ENCODE data around the gene ATP6AP1.

The ATP6AP1 gene

DNA sequence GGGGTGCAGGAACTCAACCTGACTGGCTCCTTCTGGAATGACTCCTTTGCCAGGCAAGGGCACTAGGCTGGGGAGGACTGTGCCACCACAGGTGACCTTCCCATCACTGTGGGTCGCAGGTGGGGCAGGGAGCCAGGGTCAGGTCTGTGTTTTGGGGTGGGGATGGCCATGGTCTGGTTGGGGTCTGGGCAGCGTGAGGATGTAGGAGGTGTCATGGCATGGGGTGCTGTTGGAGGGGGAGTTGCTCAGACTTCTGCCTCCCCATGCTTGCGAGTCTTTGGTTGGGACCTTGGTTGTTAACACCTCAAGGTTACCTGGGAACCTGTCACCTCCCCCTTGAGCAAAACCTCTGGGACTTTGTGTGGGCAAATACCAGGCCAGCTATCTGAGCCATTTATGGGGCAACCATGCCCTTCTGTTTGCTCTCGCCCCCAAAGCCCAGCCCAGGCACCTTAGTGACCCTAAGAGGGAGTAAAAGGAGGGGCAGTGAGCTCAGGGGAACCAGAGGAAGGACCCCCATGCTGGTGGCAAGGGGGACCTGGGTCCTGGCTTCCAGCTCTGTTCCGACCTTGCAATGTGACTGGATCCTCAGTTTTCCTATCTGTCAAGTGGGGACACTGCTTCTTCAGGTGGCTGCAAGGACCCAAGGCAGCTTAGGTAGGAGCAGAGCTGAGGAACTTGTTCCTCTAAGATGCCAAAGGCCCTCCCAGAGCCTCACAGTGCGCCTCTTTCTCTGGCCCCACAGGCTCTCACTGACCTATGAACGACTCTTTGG is 6.1 kb downstream of the ATP6AP1 start:
- no peak overlapping the region for H3K27ac ChIP-seq
- H3K4me2 ChIP-seq (ENCODE audit: low read length), result no peak overlapping the region
- no peaks in the 10 kb centered on the region for H3K36me3 ChIP-seq (ENCODE audit: control insufficient read depth, insufficient read depth, low read length)
- no peak overlapping the region for H3K9ac ChIP-seq
- peaks cover 6% of the 10 kb centered on the region for H3K79me2 ChIP-seq
- TF ChIP-seq, protein P1, sequence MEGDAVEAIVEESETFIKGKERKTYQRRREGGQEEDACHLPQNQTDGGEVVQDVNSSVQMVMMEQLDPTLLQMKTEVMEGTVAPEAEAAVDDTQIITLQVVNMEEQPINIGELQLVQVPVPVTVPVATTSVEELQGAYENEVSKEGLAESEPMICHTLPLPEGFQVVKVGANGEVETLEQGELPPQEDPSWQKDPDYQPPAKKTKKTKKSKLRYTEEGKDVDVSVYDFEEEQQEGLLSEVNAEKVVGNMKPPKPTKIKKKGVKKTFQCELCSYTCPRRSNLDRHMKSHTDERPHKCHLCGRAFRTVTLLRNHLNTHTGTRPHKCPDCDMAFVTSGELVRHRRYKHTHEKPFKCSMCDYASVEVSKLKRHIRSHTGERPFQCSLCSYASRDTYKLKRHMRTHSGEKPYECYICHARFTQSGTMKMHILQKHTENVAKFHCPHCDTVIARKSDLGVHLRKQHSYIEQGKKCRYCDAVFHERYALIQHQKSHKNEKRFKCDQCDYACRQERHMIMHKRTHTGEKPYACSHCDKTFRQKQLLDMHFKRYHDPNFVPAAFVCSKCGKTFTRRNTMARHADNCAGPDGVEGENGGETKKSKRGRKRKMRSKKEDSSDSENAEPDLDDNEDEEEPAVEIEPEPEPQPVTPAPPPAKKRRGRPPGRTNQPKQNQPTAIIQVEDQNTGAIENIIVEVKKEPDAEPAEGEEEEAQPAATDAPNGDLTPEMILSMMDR (IDR thresholded peaks at IDR 0.05), result no peak
- H3K9me3 ChIP-seq (ENCODE audit: control insufficient read depth, low read length), result no peaks in the 10 kb centered on the region
- H3K4me3 ChIP-seq (ENCODE audit: low read depth, low read length), result no peak overlapping the region
- no peaks in the 10 kb centered on the region for H3K27me3 ChIP-seq (ENCODE audit: control insufficient read depth, insufficient read depth, low read length)
- no peak overlapping the region for H2AFZ ChIP-seq
- H3K4me1 ChIP-seq, result peaks cover 4% of the 10 kb centered on the region

DNA sequence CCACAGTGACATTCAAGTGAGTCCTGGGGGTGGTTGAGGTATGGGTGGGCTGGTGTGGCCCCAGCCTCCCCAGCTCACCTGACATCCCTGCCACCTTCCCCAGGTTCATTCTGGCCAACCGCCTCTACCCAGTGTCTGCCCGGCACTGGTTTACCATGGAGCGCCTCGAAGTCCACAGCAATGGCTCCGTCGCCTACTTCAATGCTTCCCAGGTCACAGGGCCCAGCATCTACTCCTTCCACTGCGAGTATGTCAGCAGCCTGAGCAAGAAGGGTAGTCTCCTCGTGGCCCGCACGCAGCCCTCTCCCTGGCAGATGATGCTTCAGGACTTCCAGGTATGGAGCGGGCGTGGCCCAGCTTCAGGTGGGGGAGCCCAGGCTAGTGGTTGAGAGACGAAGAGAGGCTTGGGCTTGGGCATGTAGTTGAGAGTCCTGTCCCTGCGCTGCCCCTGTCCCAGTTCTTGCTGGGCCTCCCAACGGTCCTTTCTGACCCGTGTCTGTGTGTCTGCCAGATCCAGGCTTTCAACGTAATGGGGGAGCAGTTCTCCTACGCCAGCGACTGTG is 6.8 kb downstream of the ATP6AP1 start:
- Histone ChIP-seq H3K27me3 (ENCODE audit: control insufficient read depth, insufficient read depth, low read length) (no peaks in the 10 kb centered on the region), H3K4me3 (ENCODE audit: low read depth, low read length) (no peak overlapping the region), H3K79me2 (peaks cover 6% of the 10 kb centered on the region), H2AFZ (no peak overlapping the region), H3K9me3 (ENCODE audit: control insufficient read depth, low read length) (no peaks in the 10 kb centered on the region), H3K9ac (no peak overlapping the region), H3K4me2 (ENCODE audit: low read length) (no peak overlapping the region), H3K36me3 (ENCODE audit: control insufficient read depth, insufficient read depth, low read length) (no peaks in the 10 kb centered on the region), H3K4me1 (peaks cover 4% of the 10 kb centered on the region), H3K27ac (no peak overlapping the region)
- TF ChIP-seq, protein P1 (IDR thresholded peaks at IDR 0.05), result no peak

DNA sequence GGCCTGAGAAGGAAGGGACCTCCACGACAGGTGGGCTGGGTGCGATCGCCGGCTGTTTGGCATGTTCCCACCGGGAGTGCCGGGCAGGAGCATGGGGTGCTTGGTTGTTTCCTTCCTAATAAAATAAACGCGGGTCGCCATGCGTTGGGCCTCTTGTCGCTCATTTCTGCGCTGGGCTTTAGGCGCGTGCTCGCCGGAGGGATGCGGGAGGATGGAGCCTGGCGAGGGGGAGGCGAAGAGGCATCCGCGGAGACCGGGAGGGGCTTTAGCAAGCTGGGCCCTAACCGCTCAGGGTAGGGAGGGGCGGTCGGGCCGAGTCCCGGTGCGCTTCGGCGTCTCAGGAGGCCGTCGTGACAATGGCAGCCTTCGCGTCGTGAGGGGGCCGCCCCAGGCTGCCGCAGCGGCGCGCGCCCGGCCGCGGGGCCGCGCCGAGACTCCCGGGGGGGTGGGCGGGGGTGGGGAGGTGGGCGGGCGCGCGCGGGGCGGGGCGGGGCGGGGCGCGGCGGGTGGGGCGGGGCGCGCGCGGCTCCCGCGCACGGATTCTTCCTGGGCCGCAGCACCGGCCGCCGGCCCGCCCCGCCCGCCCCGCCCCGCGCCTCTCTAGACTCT is 8.0 kb downstream of the ATP6AP1 start:
- H3K4me1 ChIP-seq, result no peaks in the 10 kb centered on the region
- no peak overlapping the region for H2AFZ ChIP-seq
- H3K79me2 ChIP-seq, result peaks cover 6% of the 10 kb centered on the region
- H3K4me2 ChIP-seq (ENCODE audit: low read length), result no peak overlapping the region
- H3K36me3 ChIP-seq (ENCODE audit: control insufficient read depth, insufficient read depth, low read length), result no peaks in the 10 kb centered on the region
- no peak overlapping the region for H3K9ac ChIP-seq
- H3K9me3 ChIP-seq (ENCODE audit: control insufficient read depth, low read length), result no peaks in the 10 kb centered on the region
- no peak overlapping the region for H3K4me3 ChIP-seq (ENCODE audit: low read depth, low read length)
- no peaks in the 10 kb centered on the region for H3K27me3 ChIP-seq (ENCODE audit: control insufficient read depth, insufficient read depth, low read length)
- TF ChIP-seq, protein P1 (IDR thresholded peaks at IDR 0.05), result no peak
- H3K27ac ChIP-seq, result no peak overlapping the region

DNA sequence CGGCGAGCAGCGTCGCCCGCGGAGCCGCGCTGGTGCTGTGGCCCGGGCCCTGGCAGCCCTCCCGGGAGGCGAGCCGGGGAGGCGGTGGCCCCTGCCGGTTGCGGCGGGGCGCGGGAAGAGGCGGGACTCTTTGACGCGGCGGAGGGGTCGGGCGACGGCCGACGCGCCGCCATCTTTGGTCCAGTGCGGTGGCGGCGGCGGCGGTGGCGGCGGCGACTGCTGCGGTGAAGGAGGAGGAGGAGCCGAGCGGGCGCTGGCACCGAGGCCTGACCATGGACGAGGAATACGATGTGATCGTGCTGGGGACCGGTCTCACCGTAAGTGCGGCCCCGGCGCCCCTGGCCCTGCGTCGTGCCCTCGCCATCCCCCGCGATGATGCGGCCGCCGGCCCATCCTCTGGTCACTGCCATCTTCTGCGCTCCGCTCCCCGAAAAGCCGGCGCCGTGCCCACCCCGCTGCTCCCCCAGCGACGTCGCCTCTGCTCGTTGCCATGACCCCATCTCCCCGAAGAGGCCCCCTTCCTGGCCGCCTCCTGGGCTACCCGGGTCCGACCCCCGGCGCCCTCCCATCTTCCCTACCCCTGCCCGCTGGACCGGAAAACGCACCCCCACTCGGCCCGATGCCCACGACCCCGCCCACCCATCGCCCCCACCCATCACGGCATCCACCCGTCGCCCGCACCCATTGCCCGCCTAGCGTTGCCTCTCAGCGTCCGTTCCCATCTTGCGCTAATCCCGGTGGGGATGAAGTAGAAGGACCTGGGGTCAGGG is 8.7 kb downstream of the ATP6AP1 start, which contains the start of gene GDI1:
GDI1 (plus strand) TSS at position 172 of the 770 bp plus-strand sequence; CDS start at position 273, 101 bp downstream.
- Histone ChIP-seq H3K36me3 (ENCODE audit: control insufficient read depth, insufficient read depth, low read length) (no peaks in the 10 kb centered on the region), H3K79me2 (peaks cover 6% of the 10 kb centered on the region), H3K9me3 (ENCODE audit: control insufficient read depth, low read length) (no peaks in the 10 kb centered on the region), H2AFZ (peak within 1 kb of the TSS; percentile 53), H3K4me3 (ENCODE audit: low read depth, low read length) (peak within 1 kb of the TSS; percentile 50), H3K27ac (no peak within 1 kb of the TSS), H3K4me1 (no peaks in the 10 kb centered on the region), H3K4me2 (ENCODE audit: low read length) (peak within 1 kb of the TSS; percentile 47), H3K27me3 (ENCODE audit: control insufficient read depth, insufficient read depth, low read length) (no peaks in the 10 kb centered on the region), H3K9ac (no peak within 1 kb of the TSS)
- TF ChIP-seq, protein P1 (IDR thresholded peaks at IDR 0.05), result no peak
